Skeletal muscle cell (primary cell): ENCODE data around the gene PCLO.

Experiments
- DNase-seq: peaks from one replicate; pipeline ENCODE4 v3.0.0-alpha.2; 2010; ENCODE audit warnings: low read depth
- H3K4me3 ChIP-seq: 2 replicates; pipeline ENCODE4 v1.5.1; 2011; ENCODE audit warnings: low read depth, mild to moderate bottlenecking, control low read depth, low read length, moderate library complexity

The PCLO gene

DNA sequence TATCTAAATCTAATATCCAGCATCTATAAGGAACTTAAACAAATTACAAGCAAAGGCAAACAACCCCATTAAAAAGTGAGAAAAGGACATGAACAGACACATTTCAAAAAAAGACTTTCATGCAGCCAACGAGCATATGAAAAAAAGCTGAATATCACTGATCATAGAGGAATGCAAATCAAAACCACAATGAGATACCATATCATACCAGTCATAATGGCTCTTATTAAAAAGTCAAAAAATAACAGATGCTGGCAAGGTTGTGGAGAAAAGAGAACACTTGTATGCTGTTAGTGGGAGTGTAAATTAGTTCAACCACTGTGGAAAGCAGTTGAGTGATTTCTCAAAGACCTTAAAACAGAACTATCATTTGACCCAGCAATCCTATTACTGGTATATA is 384.7 kb downstream of the PCLO start:
- DNase-seq: no peak
- no peak overlapping the region for H3K4me3 ChIP-seq

DNA sequence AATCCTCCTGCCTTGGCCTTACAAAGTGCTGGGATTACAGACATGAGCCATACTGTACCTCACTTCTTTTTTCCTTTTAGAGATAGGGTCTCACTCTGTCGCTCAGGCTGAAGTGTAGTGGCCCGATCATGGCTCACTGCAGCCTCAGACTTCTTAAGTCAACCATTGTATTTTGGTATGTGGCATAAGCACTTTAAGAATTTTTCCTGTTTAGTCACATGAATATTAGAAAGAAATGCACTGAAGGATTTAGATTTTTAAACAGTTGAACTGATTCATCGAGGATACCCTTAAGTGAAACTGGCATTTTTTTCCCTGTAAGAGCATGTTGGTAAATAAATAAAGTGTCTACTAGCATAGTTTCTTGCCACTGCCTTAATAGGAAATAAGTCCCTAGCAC is 399.8 kb downstream of the PCLO start:
- DNase-seq: no peak
- no peak overlapping the region for H3K4me3 ChIP-seq

DNA sequence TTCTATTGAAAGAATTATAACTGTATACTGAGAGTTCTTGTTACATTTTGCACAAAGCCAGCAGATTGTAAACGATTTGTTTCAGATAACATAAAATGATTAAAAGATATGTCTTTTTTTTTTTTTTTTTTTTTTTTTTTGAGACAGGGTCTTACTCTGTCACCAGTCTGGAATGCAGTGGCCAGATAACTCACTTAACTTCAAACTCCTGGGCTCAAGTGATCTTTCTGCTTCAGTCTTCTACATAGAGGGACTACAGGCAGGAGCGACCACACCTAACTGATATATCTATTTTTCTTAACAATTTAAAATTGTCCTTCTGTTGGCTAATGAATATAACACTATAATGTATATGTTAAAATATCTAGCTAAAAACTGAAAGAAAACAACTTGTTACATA is 401.9 kb downstream of the PCLO start:
- no peak for DNase-seq
- no peak overlapping the region for H3K4me3 ChIP-seq

DNA sequence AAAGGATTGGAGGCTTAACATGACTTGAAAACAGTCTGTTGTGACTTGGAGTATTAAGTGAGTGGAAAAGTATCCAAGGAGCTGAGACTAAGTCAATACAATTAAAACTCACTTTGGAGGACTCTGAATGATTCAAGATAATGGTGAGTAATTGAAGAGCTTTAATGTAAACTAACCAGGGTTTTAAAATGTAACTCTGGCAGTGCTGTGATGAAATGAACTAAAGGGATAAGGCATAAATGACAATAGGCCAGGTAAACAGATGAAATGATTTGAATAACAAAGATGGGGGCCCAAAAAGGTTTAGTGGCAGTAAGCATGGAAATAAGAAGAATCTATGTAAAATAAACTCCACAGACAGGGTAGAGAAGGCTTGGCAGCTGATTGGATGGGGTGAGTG is 402.6 kb downstream of the PCLO start:
- no peak for DNase-seq
- no peak overlapping the region for H3K4me3 ChIP-seq

DNA sequence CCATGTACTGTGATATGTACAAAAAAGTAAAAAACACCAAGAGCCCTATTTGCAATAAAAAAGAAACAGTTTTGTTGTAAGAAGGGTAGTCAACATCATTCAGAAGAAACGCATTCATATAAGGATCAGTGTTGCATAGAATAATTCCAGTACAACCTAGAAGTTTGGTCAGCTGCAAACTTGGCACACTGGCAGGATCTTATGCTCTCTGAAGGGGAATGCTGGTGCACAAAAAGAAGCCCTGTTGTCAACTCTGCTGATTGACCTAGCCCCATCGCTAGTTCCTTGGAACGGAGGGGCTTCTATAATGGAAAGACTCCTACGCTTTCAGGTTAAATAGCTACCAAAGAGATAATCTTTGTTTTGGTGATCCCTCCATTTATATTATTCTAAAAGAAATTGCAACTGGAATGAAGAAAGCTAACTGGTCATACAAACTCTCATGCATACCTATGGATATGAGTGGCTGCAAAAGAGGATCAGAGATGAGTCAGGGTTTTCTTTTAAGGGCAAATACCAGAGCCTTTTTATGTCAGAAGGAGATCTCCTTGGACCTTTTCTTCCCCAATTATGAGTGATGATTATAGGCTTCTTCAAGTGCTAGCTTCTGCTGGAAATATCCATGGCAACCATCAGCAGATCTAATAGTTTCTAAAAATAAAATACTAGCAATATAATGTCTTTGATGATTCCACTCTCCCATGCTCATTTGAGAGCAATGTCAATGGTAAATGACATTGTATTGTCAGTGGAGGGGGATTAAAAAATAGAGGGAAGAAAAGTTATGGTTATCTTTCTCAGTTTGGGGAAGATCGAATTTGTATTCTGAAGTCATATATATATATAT is 406.8 kb downstream of the PCLO start:
- peak; percentile 18 for DNase-seq
- no peak overlapping the region for H3K4me3 ChIP-seq

DNA sequence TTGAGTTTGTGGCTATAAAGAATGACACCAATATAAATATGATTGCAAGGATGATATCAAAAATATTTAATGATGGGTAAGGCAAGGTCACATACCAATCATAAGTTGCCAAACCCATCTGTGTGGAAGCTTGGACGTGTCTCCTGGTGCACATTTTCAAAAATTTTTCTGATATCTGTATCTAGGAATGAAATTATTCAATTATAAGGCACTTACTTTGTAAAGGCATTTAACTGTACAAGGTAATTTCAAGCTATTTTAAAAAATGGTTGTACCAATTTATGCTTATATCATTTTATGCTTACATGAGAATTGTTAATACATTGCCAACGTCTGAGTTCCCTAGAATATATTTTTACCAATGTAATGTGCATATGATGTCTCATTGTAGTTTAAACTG is 412.7 kb downstream of the PCLO start:
- DNase-seq: no peak
- no peak overlapping the region for H3K4me3 ChIP-seq

DNA sequence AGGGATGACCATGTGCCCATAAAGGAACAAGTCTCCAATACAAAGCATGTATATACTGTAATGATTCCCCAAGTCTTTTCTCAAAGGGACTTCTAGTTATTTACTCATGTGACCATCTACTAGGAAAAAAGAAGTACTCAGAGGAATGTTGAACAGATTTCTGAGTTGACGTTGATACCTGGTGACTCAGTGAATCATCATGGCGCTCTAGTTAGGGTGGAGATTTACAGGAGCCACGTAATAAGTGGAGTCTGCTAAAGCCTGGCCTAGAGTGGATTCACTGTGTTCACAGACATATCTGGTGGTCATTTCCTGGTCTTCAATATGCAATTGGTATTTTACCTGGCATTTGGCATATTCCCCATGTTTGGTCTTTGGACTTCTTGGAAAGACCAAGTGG is 416.9 kb downstream of the PCLO start:
- no peak for DNase-seq
- H3K4me3 ChIP-seq: no peak overlapping the region

GRCh38 chr7:82745117-82745516 is 417.6 kb downstream of the PCLO start:
- H3K4me3 ChIP-seq: no peak overlapping the region
- no peak for DNase-seq

GRCh38 chr7:82742163-82742562 is 420.5 kb downstream of the PCLO start:
- DNase-seq: no peak

DNA sequence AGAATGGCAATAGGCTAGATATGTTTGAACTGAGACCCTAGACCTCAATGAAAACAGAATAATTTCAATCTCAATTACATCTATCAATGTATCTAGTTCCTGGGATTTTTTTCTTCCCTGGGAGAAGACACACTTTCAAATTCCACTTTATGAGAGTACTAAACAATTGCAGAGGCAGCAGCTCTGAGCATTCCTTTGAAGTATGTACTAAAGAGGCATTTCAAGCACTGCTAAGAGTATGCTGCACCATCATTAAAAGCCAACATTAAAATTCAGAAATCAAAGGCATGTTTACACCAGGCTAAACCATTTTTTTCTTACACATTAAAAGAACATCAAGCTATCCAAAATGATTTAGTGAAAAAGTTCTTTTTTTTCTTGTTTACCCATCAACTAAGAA is 421.2 kb downstream of the PCLO start:
- DNase-seq: no peak
- H3K4me3 ChIP-seq: no peak overlapping the region

More at GRCh38 chr7:82742163-82742562, 420.5 kb downstream of the PCLO start:
- H3K4me3 ChIP-seq: no peak overlapping the region

DNA sequence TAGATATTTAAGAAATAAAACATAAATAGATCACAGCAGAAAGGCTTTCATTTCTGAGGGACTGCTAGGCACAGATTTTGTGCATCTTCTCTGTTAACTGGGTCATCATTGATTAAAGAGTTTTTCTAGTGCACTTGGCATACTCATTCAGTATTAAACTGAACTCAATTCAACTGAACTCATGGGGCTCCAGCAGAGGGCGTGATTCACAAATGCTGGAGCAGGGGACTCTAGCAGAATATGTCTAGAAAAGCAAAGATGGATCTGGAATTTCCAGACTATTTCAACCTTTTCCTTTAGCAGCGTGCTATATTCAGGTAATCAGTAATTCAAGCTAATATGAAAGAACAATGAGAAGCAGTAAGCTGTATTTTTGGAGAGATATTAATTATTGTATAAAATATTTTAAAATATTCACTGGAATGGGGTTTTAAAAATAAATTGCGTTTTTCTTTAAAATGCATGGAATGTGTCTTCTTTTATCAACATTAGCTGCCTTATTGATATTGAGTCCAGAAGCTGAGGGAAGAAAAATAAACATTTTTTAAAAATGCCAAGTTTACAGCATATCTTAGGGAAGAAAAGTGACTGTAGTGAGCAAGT is 422.3 kb downstream of the PCLO start:
- no peak for DNase-seq

GRCh38 chr7:82736633-82737032 is 426.1 kb downstream of the PCLO start:
- DNase-seq: no peak
- H3K4me3 ChIP-seq: no peak overlapping the region

More for the DNA sequence above, 422.3 kb downstream of the PCLO start:
- no peak overlapping the region for H3K4me3 ChIP-seq

GRCh38 chr7:82732677-82733076 is 430.0 kb downstream of the PCLO start:
- H3K4me3 ChIP-seq: no peak overlapping the region
- DNase-seq: no peak

- DNase-seq: no peak
Observed at GRCh38 chr7:82729172-82730030, 433.3 kb downstream of the PCLO start.

DNA sequence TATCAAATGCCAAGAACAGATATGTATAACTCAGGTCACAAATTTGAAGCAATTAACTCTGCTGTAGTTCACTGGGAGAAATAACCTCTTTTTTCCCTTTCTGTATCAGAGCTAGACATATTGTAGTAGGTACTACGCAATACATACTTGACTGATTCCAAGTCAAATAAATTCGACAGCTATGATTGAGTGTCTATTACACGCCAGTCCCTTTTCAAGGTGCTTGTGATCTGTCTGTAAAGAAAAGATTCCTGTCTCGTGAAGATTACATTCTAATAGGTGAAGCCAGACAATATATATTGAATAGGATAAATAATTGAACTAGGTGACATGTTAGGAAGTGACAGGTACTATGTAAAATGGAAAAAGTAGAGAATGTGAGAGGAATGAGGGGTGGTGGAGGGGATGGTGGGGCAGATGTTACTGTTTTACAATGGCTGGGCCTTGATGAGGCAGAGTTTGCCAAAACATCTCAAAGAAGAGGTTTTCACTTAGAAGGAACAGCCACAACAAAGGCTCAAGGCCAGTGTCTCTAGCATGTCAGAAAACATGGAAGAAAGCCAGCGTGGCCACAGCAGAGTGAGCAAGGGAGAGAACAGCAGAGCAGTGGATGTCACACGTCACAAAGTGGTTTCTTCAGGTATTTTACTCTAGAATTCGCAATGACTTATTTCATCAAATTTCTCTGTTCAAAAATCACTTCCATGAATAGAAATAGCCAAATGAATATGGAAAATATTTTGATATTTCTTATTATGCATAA is 436.5 kb downstream of the PCLO start:
- no peak overlapping the region for H3K4me3 ChIP-seq
- DNase-seq: no peak

More at GRCh38 chr7:82729172-82730030, 433.3 kb downstream of the PCLO start:
- no peak overlapping the region for H3K4me3 ChIP-seq

DNA sequence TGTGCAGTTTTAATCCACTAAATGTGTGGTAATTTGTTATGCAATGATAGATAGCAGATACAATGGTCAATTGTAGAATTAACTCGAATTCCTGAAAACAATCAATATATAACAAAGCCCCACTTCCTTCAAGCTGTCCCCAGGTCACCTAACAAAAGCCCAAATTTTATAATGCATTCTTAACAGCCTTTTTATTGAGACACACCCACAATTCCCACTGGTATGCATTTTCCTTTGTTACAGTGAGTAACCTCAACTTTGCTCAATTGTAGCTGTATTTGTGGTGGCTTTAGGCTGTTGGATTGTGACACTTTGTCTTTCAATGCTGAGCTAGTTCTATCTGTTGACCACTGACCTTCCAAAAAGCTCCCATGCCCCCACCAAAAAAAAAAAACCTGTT is 439.3 kb downstream of the PCLO start:
- DNase-seq: no peak
- H3K4me3 ChIP-seq: no peak overlapping the region

DNA sequence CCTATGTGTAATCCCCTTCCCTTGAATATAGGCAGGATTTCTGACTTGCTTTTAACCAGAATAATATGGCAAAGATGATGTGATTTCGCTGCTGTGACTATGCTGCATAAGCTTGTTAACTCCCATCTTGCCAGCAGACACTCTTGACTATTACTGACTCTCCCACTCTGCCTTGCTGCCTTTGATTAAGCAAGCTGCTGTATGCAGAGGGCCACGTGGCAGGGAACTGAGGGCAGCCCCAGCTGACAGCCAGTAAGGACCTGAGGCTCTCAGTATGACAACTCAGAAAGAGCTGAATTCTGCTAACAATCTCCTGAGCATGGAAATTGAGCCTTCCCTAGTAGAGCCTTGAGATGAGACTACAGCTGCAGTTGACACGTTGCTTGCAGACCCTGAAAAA is 439.7 kb downstream of the PCLO start:
- no peak for DNase-seq
- H3K4me3 ChIP-seq: no peak overlapping the region

DNA sequence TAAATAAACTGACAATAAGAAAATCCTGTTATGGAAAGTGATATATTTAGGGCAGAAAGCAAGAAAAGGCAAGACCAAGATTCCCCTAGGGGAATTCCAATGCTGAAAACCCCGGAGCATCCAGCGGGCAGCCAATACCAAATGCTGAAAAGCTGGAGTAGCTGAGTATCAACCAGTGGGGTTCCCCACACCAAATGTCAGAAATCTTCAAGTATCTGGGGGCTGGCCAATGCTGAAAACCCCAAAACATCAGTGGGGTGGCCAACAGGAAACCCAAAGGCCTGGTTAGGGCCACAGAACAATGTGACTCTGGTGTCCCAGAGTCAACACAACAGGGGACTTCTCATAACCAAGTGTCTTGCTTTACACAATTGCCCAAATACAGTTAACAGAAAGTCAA is 447.3 kb downstream of the PCLO start:
- no peak overlapping the region for H3K4me3 ChIP-seq
- no peak for DNase-seq

GRCh38 chr7:82714883-82715282 is 447.8 kb downstream of the PCLO start:
- no peak overlapping the region for H3K4me3 ChIP-seq
- DNase-seq: peak; percentile 47

GRCh38 chr7:82713506-82713905 is 449.2 kb downstream of the PCLO start:
- H3K4me3 ChIP-seq: no peak overlapping the region
- no peak for DNase-seq
